Activated CD8-positive, alpha-beta memory T cell treated with anti-CD3 and anti-CD28 coated beads, Interleukin-2, amount 50 U/mL, for 1 hour (primary cell): ENCODE results near the gene MSH6.
"Not testable (repeated sequence)": the region's sequence is repeated elsewhere in the genome, so short reads cannot be mapped to it uniquely, and the experiment has no call there.

Experiments used
- DNase-seq: peaks from one replicate; pipeline ENCODE4 v3.0.0-alpha.2; 2020; ENCODE audit errors: extremely low read depth

Gene MSH6

GRCh38 chr2:47844162-47844561 lies 61.2 kb downstream of the MSH6 start:
- no peak for DNase-seq

- no peak for DNase-seq
These were observed 66.4 kb downstream of the MSH6 start for GRCh38 chr2:47849368-47849767.

GRCh38 chr2:47850198-47850597 lies 67.3 kb downstream of the MSH6 start:
- DNase-seq = no peak

GRCh38 chr2:47853067-47853777 lies 70.3 kb downstream of the MSH6 start:
- DNase-seq = not testable (repeated sequence)
